Liver (tissue), 3 donors: Measurements from ENCODE around the gene TNS3.

Source experiments
- TF ChIP-seq, protein P1 (sequence below): IDR thresholded peaks from 2 replicates; pipeline ENCODE4 v1.6.1; 2016; ENCODE audit warnings: antibody characterized with exemption
- TF ChIP-seq, protein P2 (sequence below): fragments of 150-350 bp; IDR thresholded peaks from 2 replicates; pipeline ENCODE4 v1.5.1; 2017; ENCODE audit warnings: improper control_type of control experiment, low read depth, low read length; ENCODE audit not compliant: missing input control
- donor health status: healthy.
- donor health status: healthy.

DNA sequence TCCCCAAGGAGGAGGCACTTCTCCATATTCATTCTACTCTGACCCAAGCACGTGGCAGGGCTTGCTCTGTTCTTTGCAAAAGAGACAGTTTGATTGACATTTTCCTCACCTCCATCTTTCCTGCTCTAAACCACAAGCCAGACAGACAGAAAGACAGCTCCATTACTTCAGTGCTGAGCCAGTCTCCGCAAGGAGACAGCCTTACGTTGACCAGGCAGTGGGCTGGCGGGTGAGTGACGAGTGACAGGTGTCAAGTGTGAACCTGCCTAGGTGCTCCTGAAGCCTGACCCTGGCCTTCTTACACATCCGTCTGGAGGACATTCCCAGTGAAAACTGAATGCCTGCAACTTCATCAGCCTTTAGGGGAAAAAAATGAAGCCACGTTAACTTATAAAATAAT, 314.6 kb downstream of the TNS3 start:
- TF ChIP-seq, protein P1, sequence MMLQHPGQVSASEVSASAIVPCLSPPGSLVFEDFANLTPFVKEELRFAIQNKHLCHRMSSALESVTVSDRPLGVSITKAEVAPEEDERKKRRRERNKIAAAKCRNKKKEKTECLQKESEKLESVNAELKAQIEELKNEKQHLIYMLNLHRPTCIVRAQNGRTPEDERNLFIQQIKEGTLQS: no peak
- TF ChIP-seq, protein P2, sequence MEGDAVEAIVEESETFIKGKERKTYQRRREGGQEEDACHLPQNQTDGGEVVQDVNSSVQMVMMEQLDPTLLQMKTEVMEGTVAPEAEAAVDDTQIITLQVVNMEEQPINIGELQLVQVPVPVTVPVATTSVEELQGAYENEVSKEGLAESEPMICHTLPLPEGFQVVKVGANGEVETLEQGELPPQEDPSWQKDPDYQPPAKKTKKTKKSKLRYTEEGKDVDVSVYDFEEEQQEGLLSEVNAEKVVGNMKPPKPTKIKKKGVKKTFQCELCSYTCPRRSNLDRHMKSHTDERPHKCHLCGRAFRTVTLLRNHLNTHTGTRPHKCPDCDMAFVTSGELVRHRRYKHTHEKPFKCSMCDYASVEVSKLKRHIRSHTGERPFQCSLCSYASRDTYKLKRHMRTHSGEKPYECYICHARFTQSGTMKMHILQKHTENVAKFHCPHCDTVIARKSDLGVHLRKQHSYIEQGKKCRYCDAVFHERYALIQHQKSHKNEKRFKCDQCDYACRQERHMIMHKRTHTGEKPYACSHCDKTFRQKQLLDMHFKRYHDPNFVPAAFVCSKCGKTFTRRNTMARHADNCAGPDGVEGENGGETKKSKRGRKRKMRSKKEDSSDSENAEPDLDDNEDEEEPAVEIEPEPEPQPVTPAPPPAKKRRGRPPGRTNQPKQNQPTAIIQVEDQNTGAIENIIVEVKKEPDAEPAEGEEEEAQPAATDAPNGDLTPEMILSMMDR: no peak
